NCI-H128 (cell line): ENCODE measurements around the gene SH3GL1.

Source experiments
- DNase-seq: peaks from one replicate; lab custom pipeline; 2025; ENCODE audit not compliant: unreplicated experiment; lab: John Stamatoyannopoulos, UW

Gene SH3GL1

DNA sequence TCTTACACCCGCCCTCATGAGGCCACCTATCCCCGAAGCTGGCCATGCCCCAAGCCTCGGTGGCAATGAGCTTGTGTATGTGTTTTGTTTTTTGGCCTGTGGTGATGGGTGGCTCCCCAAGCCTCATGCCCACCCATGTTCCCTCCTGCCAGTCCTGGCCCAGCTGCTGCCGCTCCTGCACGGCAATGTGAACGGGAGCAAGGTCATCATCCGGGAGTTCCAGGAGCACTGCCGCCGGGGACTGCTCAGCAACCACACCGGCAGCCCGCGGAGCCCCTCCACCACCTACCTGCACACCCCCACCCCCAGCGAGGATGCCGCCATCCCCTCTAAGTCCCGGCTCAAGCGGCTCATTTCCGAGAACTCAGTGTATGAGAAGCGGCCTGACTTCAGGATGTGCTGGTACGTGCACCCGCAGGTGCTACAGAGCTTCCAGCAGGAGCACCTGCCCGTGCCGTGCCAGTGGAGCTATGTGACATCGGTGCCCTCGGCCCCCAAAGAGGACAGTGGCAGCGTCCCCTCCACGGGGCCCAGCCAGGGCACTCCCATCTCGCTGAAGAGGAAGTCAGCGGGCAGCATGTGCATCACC lies 32.7 kb upstream of the SH3GL1 start:
- DNase-seq = no peak

DNA sequence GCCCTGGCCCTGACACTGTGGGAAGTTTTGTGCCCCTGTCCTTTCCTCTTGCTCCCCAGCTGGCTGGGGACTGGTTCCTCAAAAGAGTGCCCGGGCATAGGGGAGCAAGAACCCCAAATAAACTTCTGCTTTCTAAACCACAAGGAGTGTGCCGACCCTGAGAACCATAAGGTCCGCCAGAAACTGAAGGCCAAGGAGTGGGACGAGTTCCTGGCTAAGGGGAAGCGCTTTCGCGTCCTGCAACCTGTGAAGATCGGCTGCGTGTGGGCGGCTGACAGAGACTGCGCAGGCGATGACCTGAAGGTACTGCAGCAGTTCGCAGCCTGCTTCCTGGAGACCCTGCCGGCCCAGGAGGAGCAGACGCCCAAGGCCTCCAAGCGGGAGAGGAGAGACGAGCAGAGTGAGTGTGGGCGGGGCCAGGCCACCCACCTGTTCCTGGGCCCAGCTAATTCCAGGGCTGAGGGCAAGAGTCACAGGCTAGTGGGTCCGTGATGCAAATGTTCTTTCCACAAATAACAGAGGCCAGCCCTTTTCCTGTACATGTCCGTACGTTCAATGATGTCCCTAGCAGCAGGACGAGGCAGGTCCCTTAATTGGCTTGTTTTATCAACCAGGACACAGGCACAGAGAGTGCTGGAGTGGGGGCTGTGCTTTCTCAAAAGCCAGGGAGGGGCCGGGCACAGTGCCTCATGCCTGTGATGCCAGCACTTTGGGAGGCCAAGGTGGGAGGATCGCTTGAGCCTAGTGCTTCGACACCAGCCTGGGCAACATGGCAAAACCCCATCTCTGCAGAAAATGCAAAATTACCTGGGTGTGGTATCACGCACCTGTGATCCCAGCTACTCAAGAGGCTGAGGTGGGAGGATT lies 31.7 kb upstream of the SH3GL1 start:
- no peak for DNase-seq

DNA sequence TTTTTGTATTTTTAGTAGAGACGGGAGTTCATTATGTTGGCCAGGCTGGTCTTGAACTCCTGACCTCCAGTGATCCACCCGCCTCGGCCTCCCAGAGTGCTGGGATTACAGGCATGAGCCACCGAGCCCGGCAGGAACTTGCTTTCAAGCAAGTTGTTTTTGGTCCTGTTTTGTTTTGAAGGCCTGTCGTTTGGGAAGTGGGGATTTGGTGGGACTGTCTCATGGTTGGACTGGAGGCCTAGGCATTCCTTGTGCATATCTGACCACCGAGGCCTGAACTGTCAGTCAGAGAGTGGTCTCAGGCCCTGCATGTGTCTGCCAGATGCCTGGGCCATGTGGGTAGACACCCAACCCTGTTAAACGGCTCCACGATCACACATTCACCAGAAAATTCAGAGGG lies 30.9 kb upstream of the SH3GL1 start:
- DNase-seq = no peak

DNA sequence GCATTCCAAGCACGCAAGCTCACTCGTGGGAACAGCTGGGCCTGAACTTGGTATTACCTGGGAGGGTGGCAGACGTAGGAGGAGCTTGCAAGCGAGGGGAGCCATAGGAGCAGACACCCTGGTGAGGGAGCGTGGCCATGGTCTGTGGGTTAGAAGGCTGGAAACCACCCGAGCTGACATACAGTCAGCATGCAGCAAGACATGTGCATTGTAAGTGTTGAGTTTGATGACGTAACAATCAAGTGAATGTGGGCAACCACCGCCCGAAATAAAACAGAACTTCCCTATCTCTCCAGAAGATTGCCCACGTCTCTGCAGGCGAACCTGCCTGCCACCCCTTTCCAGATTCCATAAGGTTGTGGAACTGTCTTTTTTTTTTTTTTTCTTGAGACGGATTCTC lies 30.4 kb upstream of the SH3GL1 start:
- DNase-seq = no peak

DNA sequence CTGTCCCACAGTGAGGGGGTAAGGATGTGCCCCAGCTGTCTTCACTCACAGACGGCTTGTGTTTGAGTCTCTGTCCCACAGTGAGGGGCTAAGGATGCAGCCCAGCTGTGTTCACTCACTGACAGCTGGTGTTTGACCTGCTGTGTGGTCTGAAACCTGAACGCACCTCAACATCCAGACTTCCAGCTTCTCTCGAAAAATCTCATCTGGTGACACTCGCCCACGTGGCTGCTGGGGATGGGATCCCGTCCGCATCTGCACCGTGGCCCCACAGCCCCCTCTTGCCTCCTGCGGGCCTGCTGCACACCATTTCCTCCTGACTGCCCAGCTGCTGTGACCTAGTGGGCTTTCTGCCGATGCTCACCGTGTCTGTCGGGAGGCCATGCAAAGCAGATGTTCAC lies 29.4 kb upstream of the SH3GL1 start:
- DNase-seq = no peak

DNA sequence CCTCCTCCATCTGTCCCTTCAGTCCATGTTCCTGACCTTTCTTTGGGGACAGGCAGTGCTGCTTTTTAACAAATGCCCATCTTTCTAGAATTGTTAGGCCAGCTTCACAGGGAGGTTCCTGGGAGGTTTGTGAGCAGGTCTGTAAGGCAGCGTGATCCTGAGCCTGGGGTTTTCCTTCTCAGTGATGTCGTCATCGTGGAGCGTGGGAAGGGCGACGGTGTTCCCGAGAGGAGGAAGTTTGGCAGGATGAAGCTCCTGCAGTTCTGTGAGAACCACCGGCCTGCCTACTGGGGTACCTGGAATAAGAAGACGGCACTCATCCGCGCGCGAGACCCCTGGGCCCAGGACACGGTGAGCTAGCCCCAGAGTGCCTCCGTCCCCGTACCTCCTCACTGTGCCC lies 28.9 kb upstream of the SH3GL1 start:
- DNase-seq = no peak

DNA sequence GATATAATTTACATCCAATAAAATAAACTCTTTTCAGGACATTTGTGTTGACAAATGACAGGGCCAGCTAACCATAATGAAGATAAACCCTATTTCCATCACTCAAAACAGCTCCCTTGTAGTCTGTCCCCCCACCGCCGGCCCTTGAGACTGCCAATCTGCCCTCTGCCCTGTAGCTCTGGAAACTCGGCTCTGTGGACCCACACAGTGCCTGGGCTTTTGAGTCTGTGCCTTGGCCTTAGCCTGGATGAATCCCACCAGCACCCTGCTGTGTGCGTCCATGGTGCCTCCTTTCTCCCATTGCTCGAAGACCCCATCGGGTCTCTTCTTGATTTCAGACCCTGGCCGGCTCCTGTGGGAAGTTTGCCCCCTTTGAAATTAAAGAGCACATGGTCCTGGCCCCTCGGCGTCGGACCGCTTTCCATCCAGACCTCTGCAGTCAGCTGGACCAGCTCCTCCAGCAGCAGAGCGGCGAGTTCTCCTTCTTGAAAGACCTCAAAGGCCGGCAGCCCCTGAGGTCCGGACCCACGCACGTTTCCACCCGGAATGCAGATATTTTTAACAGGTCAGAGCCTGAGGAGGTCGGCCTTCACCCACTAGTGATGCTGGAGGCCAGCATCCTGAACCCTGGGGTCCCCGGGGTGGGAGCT lies 28.1 kb upstream of the SH3GL1 start:
- no peak for DNase-seq

DNA sequence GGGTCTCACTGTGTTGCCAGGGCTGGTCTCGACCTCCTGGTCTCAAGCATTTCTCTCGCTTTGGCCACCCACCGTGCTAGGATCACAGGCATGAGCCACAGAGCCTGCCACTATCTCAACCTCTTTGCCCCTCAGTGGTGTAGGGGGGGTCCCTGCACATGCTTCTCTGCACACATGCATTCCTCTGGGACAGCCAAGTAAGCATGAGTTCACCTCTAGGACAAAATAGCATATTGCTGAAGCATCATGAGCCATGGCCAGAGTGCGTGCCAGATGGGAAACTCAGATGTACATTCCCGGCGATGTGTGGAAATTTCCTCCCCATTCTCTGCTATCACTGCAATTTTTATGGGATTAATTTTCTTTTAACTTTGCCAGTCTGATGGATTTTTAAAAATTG lies 25.2 kb upstream of the SH3GL1 start:
- no peak for DNase-seq

DNA sequence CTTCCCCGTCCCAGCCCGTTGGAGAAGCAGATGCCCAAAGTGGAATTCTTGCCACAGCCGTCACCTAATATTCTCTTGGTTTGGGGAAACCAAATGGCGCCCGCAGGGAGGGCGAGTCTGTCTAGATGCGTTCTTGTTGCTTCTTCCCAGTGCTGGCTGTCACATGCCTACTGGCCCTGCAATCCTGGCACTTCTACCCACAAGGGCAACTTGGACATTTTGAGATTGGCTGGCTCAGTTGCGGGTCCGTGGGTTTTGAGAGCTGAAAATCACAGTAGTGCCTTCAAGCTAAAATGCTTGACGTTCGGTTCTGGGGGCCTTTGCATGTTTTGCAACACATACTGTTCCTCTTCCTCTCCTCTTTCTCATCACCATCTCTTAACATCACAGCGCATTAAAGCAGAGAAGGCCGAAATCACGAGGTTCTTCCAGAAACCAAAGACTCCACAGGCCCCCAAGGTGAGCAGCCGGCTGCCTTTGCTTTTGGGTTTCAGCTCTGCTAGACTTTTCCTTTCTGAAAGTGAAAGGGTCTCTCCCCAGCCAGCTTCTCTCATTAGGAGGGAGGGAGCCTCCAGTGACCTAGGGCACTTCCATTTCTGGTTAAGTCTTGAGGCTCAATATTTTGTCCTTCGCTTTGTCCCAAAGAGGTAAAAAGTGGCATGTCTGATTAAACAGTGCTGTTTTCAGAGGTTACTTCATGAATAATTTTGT lies 23.2 kb upstream of the SH3GL1 start:
- no peak for DNase-seq

DNA sequence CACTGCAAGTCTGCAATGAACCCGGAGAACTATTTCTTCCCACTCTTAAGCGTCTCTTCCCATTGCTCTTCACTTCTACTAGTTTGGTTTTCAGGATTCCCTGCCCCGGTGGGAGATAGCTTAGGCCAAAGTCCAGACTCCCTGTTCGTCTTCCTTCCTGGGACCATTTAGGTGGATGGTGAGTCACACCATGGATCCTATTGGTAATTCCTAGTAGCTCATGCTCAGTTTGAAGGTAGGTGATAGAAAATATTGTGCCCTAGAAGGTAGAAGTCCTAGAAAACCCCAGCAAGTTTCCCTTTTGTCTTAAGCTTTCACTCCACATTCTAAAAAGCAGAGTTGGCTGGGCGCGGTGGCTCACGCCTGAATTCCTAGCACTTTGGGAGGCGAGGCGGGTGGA lies 15.9 kb upstream of the SH3GL1 start:
- DNase-seq = no peak

DNA sequence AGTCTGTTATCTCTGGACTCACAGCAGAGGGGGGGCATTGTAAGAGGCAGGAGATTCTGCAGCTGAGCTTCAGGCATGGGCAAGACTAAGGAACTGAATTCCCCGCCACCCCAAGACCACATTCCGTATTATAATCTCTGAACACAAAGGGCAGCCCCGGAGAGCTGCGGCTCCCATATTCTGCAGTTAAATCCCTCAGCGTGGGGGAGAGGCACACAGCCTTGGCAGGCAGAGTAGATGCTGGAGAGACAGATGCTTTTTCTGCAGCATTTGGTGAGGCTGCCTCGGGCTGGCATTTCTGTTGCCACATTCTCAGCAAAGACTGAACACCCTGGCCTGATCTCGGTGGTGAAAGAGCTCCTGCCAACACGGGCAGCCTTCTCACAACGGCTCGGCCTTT lies 15.0 kb upstream of the SH3GL1 start:
- no peak for DNase-seq

DNA sequence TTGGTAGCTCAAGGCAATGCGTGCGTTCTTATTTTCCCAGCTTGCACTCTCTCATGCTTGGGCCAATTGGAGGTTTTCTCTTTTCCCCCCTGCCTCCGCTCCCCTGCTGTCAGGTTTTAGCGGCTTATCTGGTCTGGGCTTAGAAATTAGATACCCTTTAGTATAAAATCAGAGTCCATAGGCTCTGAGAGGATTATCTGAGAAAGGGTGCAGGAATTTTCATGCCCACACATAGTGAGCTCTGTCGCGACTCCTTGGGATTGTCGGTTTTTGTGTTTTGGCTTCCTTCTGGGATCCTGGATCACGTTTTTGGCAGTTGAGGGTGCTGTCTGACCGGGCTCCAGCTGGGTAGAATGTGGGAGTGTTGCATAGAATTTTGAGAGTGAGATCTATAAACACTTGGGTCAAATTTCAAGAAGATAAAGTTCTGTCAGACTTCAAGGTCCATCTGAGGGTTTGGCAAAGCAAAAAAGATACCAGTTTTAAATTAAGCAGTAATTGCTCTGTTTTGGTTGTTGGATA lies 14.5 kb upstream of the SH3GL1 start:
- no peak for DNase-seq

DNA sequence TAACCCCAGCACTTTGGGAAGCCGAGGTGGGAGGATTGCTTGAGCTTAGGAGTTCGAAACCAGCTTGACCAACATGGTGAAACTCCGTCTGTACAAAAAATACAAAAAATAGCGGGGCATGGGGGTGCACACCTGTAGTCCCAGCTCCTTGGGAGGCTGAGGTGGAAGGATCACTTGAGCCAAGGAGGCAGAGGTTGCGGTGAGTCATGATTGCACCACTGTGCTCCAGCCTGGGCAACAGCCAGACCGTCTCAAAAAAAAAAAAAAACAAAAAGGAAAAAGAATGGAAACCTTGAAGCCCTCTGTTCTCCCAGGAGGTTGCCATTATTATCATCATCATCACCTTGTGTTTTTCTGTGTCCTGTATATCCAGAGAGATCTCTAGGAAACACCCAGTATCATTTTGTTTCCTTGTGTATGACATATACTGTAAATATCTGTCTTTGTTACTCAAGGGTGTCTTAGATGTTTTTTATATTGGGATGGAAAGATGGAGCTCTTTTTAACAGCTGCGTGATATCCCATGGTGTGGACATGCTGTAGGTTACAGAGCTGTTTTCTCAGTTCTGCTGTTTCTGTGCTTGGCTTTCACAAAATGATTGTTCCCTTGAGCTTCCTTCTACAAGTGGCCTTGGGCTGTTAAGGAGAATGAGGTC lies 13.9 kb upstream of the SH3GL1 start:
- no peak for DNase-seq

DNA sequence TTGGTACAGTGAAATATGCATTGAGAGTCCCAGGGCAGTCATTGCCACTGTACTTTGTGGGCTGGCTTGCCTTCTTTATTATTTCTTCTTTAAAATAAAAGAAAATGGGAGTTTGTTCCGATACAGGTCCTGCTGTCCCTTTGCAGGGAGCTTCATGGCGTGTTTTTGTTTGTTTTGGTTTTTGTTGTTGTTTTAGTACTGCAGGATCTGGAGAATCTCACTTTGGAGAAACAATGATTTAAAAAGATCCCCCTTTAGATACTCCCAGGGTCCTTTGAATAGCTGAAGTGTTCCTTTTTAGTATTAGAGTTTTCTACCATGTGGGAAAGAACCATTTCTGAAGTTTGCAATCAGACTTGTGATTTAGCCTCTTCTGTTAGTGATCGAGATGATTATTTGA lies 13.2 kb upstream of the SH3GL1 start:
- no peak for DNase-seq

DNA sequence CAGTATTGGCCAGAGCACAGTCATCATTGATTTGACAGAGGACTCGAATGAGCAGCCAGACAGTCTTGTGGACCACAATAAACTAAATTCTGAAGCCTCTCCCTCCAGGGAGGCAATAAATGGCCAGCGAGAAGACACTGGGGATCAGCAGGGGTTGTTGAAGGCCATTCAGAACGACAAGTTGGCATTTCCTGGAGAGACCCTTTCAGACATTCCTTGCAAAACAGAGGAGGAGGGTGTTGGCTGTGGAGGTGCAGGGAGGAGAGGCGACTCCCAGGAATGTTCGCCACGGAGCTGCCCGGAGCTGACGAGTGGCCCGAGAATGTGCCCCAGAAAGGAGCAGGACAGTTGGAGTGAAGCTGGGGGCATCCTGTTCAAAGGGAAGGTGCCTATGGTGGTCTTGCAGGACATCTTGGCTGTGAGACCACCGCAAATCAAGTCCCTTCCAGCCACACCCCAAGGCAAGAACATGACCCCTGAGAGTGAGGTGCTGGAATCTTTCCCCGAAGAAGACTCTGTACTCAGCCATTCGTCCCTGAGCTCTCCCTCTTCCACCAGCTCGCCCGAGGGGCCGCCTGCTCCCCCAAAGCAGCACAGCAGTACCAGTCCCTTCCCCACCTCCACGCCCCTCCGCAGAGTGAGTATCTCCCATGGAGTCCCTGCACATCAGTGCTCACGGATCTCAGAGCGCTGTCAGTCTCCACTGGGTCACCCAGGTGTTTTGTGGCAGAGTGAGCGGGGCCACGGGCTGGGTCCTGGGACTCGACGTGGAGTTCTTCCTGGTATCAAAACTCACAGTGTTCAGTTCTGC lies 9.0 kb upstream of the SH3GL1 start:
- no peak for DNase-seq

DNA sequence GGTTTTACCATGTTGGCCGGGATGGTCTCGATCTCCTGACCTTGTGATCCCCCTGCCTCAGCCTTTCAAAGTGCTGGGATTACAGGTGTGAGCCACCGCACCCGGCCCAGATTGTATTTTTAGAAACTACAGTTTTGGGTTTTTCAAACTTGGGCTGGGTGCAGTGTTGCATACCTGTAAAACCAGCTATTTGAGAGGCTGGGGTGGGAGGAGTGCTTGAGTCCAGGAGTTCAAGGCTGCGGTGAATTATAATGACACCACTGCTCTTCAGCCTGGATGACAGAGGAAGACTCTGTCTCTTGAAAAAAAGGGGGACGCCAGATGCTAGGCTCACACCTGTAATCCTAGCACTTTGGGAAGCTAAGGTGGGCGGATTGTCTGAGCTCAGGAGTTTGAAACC lies 6.3 kb upstream of the SH3GL1 start:
- no peak for DNase-seq

DNA sequence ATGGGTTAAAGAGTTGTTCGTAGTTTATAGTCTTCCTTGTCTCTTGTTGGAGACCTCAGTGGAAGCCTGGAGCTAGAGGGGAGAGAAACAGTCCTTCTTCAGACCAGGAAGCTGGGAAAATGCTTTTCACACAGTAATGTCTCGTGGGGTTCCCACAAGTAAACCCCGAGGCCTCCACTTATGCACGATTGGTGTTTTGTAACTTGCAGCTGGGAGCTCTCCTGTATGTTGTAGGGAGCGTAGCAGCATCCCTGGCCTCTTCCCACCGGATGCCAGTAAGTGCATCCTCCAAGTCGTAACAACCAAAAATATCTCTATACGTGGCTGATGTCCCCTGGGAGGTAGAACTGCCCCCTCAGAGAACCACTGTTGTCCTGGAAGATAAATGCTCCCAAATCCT lies 5.6 kb upstream of the SH3GL1 start:
- DNase-seq = no peak

DNA sequence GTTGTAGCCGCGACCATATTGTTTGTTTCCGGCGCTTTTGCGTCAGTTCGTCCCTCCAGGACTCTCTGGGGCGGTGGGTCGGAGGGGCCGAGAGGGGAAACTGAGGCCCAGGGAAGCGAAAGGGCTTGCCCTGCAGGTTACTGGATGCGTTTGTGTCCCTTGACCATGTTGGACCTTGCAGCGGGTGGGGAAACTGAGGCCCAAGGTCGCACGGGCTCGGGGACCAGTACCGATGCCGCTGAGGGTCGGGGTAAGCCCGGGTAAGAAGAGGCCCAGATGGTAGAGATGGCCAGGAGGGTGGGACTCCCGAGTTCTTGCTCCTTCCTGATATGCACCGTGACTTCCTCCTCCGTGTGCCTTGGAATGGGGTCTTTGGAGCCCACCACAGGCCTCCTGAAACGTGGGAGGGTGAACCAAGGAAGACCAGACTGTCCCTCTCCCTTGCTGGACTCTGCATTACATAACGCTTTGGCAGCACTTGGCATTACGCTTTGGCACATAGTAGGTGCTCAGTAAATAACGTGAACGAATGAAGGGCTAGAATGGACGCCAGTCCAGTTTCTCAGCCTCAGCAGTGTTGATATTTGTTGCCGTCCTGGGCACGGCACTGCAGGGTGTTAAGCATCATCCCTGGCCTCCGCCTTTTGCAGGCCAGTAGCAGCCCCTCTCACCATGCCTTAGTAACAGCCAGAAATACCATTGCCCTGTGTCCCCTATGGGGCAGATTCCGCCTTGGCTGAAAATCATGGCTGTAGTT lies 2.8 kb upstream of the SH3GL1 start:
- no peak for DNase-seq
